Stimulated activated CD4-positive, alpha-beta T cell treated with anti-CD3 and anti-CD28 coated beads, Interleukin-4, amount 100 ng/mL, for 1 hour (primary cell): Measurements from ENCODE around the gene XIRP1.
A peak's percentile ranks its signal among the peaks of the same experiment; 100 is the strongest.

Source experiments
- DNase-seq: peaks from one replicate; pipeline ENCODE4 v3.0.0-alpha.2; 2020

Gene XIRP1

DNA sequence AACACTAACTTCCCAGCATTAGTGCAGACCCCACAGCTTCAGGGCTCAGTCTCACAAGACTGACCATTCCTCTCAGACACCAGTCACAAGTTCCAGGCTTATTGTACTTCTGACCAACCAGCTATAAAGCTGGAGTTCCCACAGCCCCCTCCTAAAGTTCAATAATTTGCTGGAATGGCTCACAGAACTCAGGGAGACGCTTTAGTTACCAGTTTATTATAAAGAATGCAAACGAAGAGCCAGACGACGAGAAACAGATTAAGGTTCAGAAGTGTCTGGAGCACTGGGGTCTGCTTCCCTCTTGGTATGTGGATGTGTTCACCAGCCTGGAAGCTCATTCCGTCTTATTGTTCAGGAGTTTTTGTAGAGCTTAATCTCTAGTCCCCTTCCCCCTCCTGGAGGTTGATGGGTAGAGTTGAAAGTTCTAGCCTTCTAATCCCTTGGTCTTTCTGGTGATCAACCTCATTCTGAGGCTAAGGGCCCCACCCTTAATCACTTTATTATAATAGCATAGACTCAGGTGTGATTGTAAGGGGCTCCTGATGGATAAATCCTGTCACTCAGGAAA, 34.2 kb downstream of the XIRP1 start:
- no peak for DNase-seq

DNA sequence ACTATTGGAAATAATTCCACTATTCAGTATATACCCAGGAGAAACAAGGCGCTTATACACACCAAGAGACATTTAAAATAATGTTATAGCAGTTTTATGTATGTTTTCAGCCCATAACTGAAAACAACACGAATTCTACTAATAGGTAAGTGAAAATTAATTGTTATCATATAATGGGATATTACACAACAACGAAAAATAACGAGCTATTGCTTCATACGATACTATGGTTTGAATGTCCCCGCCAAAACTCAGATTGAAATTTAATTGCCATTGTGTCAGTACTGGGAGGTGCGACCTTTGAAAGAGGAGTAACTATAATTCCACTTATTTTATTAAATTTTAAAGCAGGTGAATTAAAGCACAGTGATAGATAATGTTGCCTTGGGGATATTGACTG, 35.0 kb downstream of the XIRP1 start:
- DNase-seq = no peak

DNA sequence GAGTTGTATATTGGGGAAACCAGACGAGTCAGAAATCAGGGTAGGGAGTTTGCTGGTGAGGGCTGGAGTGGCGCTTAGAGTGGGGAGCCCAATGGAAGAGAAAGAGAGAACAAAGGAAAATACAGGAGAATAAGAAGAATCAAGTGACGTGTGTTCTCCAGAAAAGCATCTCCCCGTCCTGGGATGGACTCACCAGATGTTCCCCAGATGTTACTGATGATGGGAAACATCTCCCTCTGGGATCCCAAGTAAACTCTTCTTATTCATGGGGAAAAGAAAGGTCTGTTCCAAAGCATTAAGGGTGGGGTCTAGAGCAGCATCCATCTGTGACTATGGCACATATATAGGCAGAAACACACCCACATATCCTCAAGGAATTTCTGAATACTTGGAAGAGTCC, 36.0 kb downstream of the XIRP1 start:
- DNase-seq = no peak

DNA sequence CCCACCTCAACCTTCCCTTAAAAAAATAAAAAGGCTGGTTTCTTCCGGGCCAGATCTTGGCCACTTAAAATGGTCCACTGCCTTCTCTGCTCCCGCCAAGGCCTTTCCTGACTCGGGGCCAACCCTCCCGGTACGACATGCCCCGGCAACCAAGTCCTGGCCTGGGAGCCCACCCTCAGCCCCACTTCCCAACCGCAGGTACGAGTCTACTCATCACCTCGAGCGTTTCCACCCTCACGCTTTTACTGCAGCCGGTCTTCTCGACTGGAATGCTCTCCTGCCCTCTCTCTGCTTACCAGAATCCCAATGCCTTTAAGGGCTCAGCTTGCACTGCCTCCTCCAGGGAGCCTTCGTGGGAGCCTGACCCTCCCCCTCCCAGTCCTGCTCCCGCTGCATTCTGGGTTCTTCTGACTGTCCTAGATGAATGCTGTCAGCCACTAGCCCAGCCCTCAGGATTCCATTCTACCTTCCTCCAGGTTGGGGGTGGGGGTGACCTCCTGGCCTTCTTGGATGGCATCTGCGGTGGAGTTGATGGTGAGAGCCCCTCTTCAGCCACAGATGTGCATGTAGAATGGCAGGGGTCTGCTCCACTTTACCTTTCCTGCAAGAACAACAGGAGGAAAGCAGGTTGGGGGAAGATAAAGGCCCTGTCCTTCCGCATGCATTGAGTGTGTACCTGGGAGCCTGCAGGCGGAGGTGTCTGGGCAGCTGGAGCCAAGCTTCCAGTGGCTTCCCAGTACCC, 37.9 kb downstream of the XIRP1 start:
- DNase-seq = no peak

DNA sequence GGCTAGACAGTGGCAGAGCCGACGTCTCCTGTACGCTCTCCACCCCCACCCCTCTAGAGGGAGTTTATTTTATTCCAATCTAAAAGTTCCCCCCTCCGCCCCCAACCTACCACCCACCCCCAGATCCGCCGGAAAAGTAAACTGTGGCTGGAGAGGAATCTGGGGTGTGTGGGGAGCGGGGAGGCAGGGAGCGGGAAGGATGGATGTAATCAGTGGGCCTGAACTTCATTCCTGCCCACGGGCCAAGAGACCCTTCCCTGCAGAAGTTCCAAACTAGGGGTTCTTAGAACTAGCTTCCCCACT, 38.5 kb downstream of the XIRP1 start:
- DNase-seq = no peak

DNA sequence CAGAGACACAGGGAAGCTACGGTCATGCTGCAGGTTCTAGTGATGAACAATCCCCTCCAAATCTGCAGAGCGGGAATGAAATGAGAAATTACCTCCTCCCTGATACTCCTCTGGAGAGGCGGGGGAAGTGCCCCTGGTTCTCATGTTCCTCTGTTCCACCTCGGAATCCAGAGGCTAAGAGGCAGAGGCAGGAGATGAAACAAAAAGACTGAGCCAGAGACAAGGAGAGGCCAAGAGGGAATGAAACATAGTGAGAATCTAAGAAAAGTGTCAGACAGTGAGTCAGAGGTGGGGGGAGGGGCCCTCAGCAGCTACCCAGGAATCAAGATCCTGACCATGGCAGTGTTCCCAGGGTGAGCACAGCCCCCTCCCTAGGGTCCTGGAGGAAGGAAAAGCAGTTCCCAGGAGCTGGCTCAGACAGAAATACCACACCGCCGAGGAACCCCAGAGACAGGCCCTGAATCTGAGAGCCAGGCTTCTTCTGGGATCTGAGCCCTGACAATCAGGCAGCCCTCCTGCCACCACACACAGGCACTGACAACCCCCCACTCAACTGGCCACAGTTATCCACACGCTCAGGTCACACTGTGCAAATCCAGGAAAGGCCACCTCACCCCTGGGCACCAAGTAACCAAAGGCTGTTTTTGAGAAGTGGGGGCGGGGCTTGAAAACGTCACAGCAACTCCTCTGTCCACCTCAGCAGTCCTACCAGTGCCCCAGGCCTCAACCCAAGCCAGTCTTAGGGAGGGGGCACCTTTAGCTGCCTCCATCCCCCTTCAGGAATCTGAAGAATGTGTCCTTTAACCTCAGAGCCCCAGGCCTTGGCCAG, 41.4 kb downstream of the XIRP1 start:
- DNase-seq = peak; percentile 78

DNA sequence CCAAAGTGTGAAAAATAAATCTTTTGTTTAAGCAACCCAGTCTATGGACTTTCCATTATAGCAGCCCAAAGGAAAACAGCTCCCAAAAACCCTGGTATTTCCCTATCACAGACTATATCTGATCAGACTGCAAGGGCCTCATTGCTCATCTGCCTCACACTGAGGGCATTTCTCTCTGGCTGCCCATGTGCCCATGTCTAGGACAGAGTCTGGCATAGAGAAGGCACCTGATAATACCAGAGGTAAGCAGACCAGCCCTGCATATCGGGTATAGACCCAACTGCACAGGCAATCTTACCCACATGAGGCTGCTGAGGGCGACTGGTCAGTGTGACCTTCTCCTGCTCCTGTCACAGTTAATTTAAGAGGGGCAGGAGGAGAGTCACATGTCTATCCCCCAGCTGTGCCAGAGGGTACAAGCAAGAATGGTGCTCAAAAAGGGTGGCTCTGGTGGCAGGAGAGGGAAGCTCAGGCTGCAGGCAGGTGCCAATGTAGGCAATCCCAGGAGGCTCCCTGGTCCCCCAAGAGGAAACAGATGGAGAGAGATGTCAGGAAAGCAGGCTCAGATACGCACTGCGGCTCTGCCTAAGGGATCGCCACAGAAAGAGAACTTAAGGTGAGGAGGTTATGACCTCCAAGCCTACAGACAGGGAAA, 42.1 kb downstream of the XIRP1 start:
- DNase-seq = no peak

DNA sequence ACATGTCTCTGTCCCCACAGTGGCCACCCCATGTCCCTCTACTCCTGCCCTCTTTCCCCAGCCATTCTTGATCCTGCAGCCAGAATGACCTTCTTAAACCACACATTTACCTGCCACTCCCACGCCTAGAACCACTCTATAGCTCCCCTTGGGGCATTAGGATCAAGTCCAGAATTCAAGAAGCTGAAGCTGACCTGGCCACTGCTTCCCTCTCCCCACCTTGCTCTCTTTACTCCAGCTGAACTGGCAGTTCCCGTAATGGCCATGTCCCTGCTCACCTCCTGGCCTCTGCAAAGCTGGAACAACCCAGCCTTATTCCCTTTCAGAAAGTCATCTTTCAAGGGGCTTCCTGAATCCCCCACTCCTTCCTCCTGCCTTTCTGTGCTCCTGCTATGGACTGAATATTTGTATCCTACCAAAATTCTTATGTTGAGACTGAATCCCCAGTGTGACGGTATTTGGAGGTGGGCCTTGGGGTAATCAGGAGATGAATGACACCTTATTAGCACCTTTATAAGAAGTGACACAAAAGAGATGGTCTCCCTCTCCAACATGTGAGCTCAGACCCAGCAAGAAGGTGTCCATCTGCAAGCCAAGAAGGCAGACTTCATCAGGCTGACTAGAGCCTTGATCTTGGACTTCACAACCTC, 42.8 kb downstream of the XIRP1 start:
- DNase-seq = no peak

DNA sequence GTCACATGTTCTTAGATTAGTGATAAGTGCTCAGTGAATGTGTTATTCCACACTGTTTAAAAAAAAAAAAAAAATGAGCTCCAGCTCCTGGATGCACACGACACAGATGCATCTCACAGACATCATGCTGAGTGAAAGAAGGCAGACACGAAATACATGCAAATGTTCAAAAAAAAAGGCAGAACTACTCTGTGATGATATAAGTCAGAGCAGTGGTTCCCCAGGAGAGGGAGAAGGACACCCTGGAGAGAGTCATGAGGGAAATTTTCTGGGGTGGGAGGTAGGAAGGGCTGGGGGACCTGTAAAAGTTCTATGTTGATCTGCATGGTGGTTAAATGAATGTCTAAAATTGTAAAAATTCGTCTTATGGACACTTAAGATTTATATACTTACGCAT, 43.3 kb downstream of the XIRP1 start:
- no peak for DNase-seq

DNA sequence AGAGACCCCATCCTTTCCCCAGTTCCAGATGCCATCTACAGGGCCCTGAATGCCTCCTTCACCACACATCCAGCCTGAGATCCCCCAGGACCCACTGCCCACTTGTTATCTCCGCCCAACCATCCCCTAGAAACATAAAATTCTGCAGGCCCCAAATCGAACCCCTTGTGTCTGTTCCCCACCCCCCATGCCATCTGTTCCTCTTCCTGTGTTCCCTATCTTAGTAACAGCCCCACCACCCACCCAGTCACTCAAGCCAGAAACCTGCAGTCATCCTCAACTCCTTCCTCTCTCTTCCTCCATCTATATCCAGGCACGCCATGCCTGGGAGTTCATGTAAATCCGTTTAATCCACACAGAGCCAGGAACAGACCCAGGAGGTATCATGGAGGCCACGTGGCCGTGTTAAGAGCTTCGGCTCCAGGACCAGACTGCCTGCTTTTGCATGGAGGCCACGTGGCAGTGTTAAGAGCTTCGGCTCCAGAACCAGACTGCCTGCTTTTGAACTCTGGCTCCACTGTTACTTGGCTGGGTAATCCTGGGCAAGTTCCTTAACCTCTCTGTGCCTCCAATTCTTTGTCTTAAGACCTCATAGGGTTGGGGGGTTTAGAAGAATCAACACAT, 43.8 kb downstream of the XIRP1 start:
- DNase-seq = no peak

DNA sequence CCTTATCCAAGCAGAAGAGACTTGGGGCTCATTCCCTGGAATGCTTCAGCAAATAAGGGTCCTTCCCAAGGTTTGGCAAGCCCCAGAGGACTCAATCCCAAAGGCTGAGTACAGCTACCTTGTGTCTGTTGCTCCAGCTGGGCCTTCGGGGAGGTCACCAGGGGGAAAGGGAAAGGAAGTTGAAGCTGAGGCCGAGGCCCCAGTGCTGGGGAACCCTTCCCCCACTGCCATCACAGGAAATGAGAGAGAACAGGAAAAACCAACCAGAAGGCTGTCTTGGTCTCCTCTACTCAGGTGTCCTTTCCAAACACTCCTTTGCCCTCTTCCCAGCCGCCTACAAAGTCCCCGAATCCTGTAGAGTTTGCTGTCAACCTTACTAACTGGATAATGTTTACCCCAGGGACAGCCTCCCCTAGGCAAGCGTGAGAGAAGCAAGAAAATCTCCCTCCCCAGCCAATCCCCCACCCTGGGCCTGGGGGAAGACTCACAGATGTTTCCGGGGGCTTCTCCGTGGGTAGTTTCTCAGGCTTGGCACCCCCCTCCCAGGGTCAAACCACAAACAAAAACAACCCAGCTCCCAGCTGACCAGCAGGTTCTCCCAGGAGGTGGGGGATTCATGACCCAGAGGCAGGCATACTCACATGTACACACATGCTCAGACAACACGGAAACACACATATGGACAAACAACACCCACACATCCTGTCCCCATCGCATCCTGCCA, 44.5 kb downstream of the XIRP1 start:
- DNase-seq = no peak

DNA sequence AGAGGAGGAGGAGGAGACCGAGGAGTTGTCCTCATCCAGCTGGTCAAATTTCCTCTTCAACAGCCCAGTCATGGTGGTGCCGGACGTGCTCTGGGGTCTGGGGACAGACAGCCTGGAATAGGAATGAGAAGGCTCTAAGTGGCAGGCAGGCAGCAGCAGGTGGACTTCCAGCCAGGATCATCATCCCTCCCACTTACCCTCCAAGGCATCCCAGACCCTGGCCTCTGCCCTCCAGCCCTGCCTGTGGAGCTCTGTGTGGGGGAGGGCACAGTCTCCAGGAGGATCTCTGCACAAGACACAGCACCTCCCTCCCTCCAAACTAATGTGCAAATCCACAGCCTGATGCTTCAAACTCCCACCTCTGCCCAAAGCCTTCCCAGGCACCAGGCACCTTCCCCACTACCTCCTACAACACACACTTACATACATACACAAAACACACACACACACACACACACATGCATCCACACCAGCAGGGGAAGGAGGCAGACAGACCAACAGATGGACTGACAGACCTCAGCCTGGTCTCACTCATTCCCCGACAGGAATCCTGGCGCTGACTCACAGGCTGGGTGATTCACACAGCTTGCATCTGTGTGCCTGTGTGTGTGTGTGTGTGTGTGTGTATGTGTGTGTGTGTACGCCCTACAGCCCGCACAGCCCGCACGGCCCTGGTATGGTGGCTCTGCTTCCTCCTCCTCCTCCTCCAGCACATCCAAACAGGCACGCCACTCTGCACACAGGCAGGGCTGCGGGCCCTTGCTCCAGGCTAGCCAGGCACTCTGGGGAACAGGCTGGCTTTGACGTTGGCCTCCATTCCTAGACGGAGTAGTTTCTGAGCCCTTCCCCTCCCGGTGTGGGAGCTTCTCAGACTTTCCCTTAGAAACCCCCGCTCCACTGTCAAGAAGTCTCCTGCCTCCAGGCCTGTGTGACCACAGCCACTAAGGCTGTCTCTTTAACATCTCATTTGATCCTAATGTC, 45.5 kb downstream of the XIRP1 start:
- peak; percentile 79 for DNase-seq

DNA sequence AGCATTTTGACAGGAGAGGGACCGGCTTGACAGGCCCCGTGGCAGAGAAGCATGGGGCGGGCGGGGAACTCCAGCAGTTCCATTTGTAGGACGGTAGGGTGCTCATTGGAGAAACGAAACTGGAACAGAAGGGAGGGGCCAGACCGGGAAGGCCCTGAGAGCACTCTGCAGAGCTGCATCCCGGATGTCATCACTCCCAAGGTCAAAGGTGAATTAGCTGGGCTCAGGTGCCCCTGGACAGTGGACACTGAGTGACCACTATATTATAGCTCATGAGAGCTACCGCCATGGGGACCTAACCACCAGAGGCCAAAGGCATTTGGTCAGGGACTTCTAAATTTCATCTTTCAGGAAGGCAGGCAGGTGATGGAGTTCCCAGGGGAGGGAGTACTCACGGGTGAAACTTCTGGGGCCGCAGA, 46.3 kb downstream of the XIRP1 start:
- no peak for DNase-seq

DNA sequence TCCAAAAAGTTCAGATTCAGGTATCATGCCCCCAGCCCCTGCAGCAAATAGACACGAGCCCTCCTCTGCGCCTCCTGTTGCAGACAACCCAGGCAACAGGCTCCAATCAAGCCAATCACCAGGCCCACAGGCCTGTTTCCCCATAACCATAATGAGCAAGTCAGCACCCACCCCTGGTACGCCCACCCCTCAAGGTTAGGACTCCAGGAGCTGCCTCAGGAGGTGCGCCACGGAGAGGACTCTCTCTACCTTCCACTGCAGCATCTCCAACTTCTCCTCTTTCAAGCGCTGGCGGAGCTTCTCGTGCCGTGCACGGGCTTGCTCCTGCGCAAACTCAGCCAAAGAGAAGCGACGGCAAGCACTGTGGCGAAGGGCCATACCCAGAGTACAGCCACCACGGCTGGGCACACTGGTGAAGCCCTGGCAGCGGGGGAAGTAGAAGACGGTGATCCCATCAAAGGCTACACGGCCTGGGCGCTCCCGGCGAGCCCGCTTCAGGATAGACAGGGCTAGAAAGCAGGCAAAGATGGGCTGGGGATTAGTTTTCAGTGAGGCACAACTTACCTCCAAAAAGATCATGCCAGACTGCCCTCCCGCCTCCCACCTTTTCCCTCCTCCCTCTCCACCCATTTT, 47.5 kb downstream of the XIRP1 start:
- no peak for DNase-seq

DNA sequence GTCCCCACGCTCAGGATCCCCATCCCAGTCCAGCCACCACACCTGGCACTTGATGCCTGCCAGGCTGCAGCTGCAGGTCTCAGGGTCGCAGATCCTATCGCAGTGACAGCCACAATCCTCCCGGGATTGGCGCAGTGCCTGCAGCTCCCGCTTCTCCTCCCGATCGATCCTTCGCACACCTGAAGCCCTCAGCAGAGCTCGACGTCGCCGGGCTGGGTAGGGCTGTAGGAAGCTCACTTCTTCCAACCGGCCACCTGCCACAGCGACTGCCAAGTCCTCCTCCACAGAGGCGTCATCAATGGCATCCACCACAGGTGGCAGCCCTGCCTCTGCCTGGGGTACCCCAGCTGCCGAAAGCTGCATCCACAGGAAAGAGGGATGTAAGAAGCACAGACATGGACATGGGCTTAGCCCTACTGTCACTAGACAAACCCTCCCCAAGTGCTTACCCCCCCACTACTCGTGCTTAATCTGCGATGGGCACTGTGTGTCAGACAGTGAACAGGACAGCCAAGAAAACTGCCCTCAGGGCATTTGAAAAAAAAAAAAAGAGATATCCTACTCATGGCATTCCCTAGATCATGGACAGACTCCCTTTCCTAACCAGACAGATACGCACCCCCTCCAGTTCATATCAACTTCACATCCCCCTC, 48.2 kb downstream of the XIRP1 start:
- DNase-seq = no peak

DNA sequence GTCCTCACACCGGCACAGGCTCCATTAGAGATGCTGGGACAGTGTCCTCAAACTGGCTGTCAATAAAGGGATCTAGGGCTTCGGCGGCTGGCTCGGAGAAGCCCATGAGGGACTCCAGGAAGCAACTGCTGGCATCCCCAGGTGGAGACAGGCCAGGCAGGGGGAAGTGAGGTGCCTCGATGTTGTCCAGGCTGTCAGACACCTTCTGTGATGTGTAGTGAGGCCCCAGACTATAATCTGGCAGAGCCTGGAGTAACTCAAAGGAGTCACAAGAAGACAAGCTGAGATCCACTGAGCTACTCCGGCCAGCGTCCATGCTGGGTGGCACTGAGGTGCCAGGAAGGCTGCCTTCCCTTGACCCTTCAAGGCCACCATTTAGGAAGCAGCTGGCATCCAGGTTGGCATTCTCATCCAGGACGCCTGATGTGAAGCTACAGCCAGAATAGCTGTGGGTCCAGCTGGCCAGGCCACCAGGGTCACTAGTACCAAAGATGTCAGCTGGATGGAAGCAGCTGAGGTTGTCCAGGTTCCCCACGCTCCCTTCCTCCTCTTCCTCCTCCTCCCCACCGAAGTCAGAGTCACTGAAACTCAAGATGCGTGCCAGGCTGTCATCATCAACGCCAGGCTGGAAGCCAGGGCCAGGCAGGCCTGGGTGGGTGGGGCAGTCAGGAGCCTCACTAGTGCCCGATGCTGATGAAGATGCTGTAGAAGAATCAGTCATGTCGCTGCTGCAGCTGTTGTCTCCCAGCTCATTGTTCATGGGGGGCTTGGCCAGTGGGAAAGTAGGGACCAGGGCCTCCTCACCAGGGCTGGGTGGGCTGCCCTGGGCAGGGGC, 49.1 kb downstream of the XIRP1 start:
- no peak for DNase-seq

DNA sequence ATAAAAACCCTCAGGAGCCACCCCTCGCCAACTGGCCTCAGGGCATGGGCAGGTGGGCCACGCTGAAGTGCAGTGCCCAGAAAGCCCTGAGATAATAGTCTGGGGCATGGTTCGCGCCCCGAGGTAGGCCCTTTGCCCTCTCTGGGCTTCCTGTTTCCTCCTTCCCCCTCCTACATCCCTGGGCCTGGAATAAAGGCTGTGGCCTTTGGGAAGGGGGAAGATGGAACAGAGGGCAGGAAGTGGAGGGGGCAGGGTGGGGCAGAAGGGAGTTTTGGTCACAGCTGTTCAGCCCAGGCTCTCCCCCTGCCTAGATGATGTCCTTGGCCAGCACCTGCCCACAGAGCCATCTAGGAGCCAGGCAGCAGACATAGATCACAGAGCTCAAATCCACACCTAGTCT, 50.3 kb downstream of the XIRP1 start:
- no peak for DNase-seq

DNA sequence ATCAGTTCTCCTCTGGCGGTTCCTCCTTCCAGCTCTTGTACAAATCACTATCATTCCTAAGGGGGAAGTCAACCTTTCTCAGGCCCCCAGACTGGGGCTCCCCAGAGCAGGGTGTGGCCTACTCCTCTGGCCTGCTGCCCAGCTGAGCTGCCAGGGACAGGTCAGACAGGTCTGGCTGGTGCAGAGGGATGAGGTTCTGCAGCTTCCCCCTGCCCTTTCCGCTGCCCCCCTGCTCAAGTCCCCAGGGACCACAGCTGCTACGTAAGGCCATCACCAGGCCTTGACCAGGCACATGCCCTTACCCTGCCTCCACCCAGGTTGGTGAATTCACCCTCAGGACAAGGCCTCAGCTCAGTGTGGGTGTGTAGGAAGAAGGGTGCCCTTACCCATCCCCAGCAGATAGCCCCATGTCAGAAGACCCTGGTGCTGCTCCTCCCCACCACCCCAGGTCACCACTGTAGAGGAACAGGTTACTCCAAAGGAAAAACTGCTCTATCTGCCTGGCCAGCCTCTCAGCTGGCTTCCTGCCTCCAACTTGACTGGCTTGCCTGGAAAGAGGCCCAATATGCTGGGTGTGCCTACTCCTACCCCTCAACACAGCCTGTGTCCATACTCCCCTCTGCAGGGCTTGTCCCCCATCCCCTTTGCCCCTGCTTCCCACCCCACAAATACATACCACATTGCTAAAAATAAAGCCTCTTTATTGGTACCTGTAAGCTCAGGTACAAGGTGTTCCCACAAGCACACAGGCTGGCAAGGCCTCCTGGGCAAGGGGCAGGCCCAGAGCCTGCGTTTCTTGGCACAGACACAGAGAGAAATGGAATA, 51.0 kb downstream of the XIRP1 start:
- no peak for DNase-seq
